ENCODE data around the gene ARCN1. TPM values are rescaled to one million over a fixed set of nuclear protein-coding genes. Genes with fewer than 3 reads are reported as not detected.
"Not testable (repeated sequence)": the region's sequence is repeated elsewhere in the genome, so short reads cannot be mapped to it uniquely, and the experiment has no call there.

The ARCN1 gene
- total RNA-seq, 1 donor: 172 TPM

GRCh38 chr11:118581057-118581456 lies 8.8 kb downstream of the ARCN1 start:
- TF ChIP-seq, protein P1, sequence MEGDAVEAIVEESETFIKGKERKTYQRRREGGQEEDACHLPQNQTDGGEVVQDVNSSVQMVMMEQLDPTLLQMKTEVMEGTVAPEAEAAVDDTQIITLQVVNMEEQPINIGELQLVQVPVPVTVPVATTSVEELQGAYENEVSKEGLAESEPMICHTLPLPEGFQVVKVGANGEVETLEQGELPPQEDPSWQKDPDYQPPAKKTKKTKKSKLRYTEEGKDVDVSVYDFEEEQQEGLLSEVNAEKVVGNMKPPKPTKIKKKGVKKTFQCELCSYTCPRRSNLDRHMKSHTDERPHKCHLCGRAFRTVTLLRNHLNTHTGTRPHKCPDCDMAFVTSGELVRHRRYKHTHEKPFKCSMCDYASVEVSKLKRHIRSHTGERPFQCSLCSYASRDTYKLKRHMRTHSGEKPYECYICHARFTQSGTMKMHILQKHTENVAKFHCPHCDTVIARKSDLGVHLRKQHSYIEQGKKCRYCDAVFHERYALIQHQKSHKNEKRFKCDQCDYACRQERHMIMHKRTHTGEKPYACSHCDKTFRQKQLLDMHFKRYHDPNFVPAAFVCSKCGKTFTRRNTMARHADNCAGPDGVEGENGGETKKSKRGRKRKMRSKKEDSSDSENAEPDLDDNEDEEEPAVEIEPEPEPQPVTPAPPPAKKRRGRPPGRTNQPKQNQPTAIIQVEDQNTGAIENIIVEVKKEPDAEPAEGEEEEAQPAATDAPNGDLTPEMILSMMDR (IDR thresholded peaks at IDR 0.05; ENCODE audit: extremely low read depth, low read depth, low read length): no peak
- H4K20me1 ChIP-seq (ENCODE audit: insufficient read depth, low read length): peaks cover 74% of the 10 kb centered on the region
- H3K36me3 ChIP-seq (ENCODE audit: insufficient read depth, low read length): peaks cover 61% of the 10 kb centered on the region

GRCh38 chr11:118587952-118588351 lies 15.7 kb downstream of the ARCN1 start:
- H3K4me3 ChIP-seq (ENCODE audit: insufficient read depth, low read length): no peak overlapping the region
- no peak overlapping the region for H3K4me2 ChIP-seq (ENCODE audit: insufficient read depth, low read length)
- no peak for DNase-seq (ENCODE audit: insufficient read length, low spot score, missing footprints)
- H3K9me3 ChIP-seq (ENCODE audit: low read depth, low read length): no peaks in the 10 kb centered on the region
- H3K27ac ChIP-seq (ENCODE audit: low read depth, low read length): no peak overlapping the region
- H4K20me1 ChIP-seq (ENCODE audit: insufficient read depth, low read length): peaks cover 41% of the 10 kb centered on the region
- H3K36me3 ChIP-seq (ENCODE audit: insufficient read depth, low read length): peaks cover 96% of the 10 kb centered on the region
- H3K27me3 ChIP-seq (ENCODE audit: insufficient read depth, low read length): no peaks in the 10 kb centered on the region
- H3K4me1 ChIP-seq (ENCODE audit: insufficient read depth, low read length): peaks cover 11% of the 10 kb centered on the region
- TF ChIP-seq, protein P1 (IDR thresholded peaks at IDR 0.05; ENCODE audit: extremely low read depth, low read depth, low read length): no peak
- no peak overlapping the region for H2AFZ ChIP-seq (ENCODE audit: low read length)
- peaks cover 50% of the 10 kb centered on the region for H3K79me2 ChIP-seq (ENCODE audit: insufficient read depth, low read length)

More at GRCh38 chr11:118581057-118581456, 8.8 kb downstream of the ARCN1 start:
- H3K4me2 ChIP-seq (ENCODE audit: insufficient read depth, low read length): no peak overlapping the region
- no peak for DNase-seq (ENCODE audit: insufficient read length, low spot score, missing footprints)
- peaks cover 89% of the 10 kb centered on the region for H3K79me2 ChIP-seq (ENCODE audit: insufficient read depth, low read length)
- H3K4me1 ChIP-seq (ENCODE audit: insufficient read depth, low read length): peaks cover 18% of the 10 kb centered on the region
- no peak overlapping the region for H2AFZ ChIP-seq (ENCODE audit: low read length)
- no peaks in the 10 kb centered on the region for H3K9me3 ChIP-seq (ENCODE audit: low read depth, low read length)
- no peak overlapping the region for H3K27ac ChIP-seq (ENCODE audit: low read depth, low read length)
- H3K27me3 ChIP-seq (ENCODE audit: insufficient read depth, low read length): no peaks in the 10 kb centered on the region
- H3K4me3 ChIP-seq (ENCODE audit: insufficient read depth, low read length): no peak overlapping the region

DNA sequence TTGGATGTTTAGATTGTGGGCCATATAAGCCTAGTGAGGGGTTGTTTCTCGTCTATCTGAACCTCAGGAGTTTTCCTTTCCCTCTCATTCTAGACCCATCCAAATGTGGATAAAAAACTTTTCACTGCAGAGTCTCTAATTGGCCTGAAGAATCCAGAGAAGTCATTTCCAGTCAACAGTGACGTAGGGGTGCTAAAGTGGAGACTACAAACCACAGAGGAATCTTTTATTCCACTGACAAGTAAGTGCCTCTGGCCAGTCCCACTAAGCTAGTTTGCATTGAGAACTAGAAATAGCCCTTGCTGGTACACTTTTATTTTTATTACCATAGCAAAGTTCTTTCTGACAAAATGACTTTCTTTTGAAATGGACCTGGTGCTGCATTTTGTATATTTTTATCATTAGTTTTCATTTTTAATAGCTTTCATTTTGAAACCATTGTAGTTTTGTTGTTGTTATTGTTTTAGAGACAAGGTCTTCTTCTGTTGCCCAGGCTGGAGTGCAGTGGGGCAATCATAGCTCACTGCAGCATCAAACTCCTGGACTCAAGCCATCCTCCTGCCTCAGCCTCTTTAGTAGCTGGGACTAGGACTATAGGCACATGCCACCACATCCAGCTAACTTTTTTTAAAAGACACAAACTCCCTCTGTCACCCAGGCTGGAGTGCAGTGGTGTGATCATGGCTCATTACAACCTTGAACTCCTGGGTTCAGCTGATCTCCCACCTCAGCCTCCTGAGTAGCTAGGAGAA lies 20.6 kb downstream of the ARCN1 start:
- TF ChIP-seq, protein P1 (IDR thresholded peaks at IDR 0.05; ENCODE audit: extremely low read depth, low read depth, low read length): no peak
- peaks cover 38% of the 10 kb centered on the region for H4K20me1 ChIP-seq (ENCODE audit: insufficient read depth, low read length)
- no peak overlapping the region for H3K4me2 ChIP-seq (ENCODE audit: insufficient read depth, low read length)
- H3K27ac ChIP-seq (ENCODE audit: low read depth, low read length): peak overlapping the region; percentile 73
- peaks cover 45% of the 10 kb centered on the region for H3K79me2 ChIP-seq (ENCODE audit: insufficient read depth, low read length)
- no peaks in the 10 kb centered on the region for H3K27me3 ChIP-seq (ENCODE audit: insufficient read depth, low read length)
- H3K9me3 ChIP-seq (ENCODE audit: low read depth, low read length): no peaks in the 10 kb centered on the region
- no peak for DNase-seq (ENCODE audit: insufficient read length, low spot score, missing footprints)
- H3K36me3 ChIP-seq (ENCODE audit: insufficient read depth, low read length): peaks cover 92% of the 10 kb centered on the region
- H3K4me1 ChIP-seq (ENCODE audit: insufficient read depth, low read length): peaks cover 20% of the 10 kb centered on the region
- no peak overlapping the region for H2AFZ ChIP-seq (ENCODE audit: low read length)
- no peak overlapping the region for H3K4me3 ChIP-seq (ENCODE audit: insufficient read depth, low read length)

- peaks cover 20% of the 10 kb centered on the region for H3K4me1 ChIP-seq (ENCODE audit: insufficient read depth, low read length)
- peak overlapping the region; percentile 71 for H3K27ac ChIP-seq (ENCODE audit: low read depth, low read length)
- not testable (repeated sequence) for DNase-seq (ENCODE audit: insufficient read length, low spot score, missing footprints); H3K4me3 ChIP-seq (ENCODE audit: insufficient read depth, low read length); H3K9me3 ChIP-seq (ENCODE audit: low read depth, low read length); H3K27me3 ChIP-seq (ENCODE audit: insufficient read depth, low read length); H2AFZ ChIP-seq (ENCODE audit: low read length); H3K4me2 ChIP-seq (ENCODE audit: insufficient read depth, low read length)
- peaks cover 38% of the 10 kb centered on the region for H3K79me2 ChIP-seq (ENCODE audit: insufficient read depth, low read length)
- H4K20me1 ChIP-seq (ENCODE audit: insufficient read depth, low read length): peaks cover 26% of the 10 kb centered on the region
- H3K36me3 ChIP-seq (ENCODE audit: insufficient read depth, low read length): peaks cover 90% of the 10 kb centered on the region
- TF ChIP-seq, protein P1 (IDR thresholded peaks at IDR 0.05; ENCODE audit: extremely low read depth, low read depth, low read length): peak; percentile 45
These were observed 22.8 kb downstream of the ARCN1 start for GRCh38 chr11:118594984-118595383.
